ENCODE results near the gene OR5I1. TPM values are rescaled to one million over a fixed set of nuclear protein-coding genes. Genes with fewer than 3 reads are reported as not detected.

The OR5I1 gene
- total and polyA plus RNA-seq, 11 donors: not detected

- H3K27me3 ChIP-seq: no peaks in the 10 kb centered on the region
- DNase-seq (no peak), ATAC-seq (no peak)
- intact Hi-C loops (cut with DNase I): no loop called here
- TF ChIP-seq, protein P1, sequence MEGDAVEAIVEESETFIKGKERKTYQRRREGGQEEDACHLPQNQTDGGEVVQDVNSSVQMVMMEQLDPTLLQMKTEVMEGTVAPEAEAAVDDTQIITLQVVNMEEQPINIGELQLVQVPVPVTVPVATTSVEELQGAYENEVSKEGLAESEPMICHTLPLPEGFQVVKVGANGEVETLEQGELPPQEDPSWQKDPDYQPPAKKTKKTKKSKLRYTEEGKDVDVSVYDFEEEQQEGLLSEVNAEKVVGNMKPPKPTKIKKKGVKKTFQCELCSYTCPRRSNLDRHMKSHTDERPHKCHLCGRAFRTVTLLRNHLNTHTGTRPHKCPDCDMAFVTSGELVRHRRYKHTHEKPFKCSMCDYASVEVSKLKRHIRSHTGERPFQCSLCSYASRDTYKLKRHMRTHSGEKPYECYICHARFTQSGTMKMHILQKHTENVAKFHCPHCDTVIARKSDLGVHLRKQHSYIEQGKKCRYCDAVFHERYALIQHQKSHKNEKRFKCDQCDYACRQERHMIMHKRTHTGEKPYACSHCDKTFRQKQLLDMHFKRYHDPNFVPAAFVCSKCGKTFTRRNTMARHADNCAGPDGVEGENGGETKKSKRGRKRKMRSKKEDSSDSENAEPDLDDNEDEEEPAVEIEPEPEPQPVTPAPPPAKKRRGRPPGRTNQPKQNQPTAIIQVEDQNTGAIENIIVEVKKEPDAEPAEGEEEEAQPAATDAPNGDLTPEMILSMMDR (IDR thresholded peaks at IDR 0.05): no peak
- no peak for TF ChIP-seq POLR2A (IDR thresholded peaks at IDR 0.05)
- no peaks in the 10 kb centered on the region for H3K9me3 ChIP-seq
- no peaks in the 10 kb centered on the region for H3K4me1 ChIP-seq
- H3K36me3 ChIP-seq: no peaks in the 10 kb centered on the region
- no peak overlapping the region for H3K4me3 ChIP-seq
- WGBS, 4 donors: 59 to 73% (median 60%) methylated on average over 2 of the region's 2 CpGs
- no peak overlapping the region for H3K27ac ChIP-seq
Measured at GRCh38 chr11:55966391-55966790, 30.2 kb upstream of the OR5I1 start.

DNA sequence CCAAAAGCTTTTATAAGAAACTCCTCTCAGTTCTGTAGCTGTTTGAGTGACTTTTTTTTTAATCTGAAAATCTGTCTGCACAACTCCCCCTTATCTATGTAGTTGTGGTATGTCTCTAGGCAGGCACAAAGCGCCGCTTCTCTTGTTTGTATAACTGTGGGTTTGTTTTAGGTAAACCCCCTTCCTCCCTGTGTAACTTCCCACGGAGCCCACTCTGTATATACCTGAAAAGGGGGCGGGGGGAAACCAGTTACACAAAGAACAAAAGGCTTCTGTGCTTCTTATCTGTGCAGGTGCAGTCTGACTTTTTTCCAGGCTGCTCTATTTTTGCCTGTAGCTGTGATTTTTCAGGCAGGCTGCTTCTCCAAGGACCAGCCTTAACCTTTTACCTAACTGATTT lies 20.3 kb upstream of the OR5I1 start:
- DNase-seq (no peak), ATAC-seq (no peak)
- Histone ChIP-seq H3K27me3 (no peaks in the 10 kb centered on the region), H3K4me1 (no peaks in the 10 kb centered on the region), H3K27ac (no peak overlapping the region), H3K36me3 (no peaks in the 10 kb centered on the region), H3K4me3 (no peak overlapping the region), H3K9me3 (no peaks in the 10 kb centered on the region)
- intact Hi-C loops (cut with DNase I): no loop called here
- WGBS, 4 donors: 63 to 73% (median 67%) methylated on average over 4 of the region's 4 CpGs
- TF ChIP-seq, protein P1 (IDR thresholded peaks at IDR 0.05): no peak
- TF ChIP-seq POLR2A (IDR thresholded peaks at IDR 0.05): no peak

DNA sequence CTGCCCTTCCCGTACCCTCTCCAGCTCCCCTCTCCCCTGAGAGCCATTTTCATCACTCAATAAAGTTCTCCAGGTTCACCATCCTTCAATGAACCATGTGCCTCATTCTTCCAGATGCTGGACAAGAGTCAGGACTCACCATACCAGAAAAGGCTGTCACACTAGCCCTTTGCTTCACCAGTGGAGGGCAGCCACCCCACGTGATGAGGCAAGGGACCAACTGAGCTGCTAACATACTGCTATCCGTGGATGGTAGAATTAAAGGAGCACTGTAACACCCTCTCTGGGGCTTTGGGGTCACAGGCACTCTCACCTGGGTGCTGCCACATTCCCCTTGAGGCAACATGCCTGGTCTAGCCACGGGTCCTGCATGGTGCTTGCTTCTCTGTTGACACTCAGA lies 13.1 kb upstream of the OR5I1 start:
- H3K36me3 ChIP-seq: no peaks in the 10 kb centered on the region
- TF ChIP-seq, protein P1 (IDR thresholded peaks at IDR 0.05): no peak
- no peak for TF ChIP-seq POLR2A (IDR thresholded peaks at IDR 0.05)
- no peaks in the 10 kb centered on the region for H3K4me1 ChIP-seq
- intact Hi-C loops (cut with DNase I): loop anchor here in 6 of 10 donors (5.0 to 10.0 kb wide), 2 partner anchors 833 to 835 kb away; no protein-coding TSS in a partner anchor
- 45 to 57% (median 51%) methylated on average over 4 of the region's 4 CpGs for WGBS, 4 donors
- H3K4me3 ChIP-seq: no peak overlapping the region
- no peak for ATAC-seq
- no peak for DNase-seq
- H3K27ac ChIP-seq: no peak overlapping the region
- no peaks in the 10 kb centered on the region for H3K9me3 ChIP-seq
- no peaks in the 10 kb centered on the region for H3K27me3 ChIP-seq

DNA sequence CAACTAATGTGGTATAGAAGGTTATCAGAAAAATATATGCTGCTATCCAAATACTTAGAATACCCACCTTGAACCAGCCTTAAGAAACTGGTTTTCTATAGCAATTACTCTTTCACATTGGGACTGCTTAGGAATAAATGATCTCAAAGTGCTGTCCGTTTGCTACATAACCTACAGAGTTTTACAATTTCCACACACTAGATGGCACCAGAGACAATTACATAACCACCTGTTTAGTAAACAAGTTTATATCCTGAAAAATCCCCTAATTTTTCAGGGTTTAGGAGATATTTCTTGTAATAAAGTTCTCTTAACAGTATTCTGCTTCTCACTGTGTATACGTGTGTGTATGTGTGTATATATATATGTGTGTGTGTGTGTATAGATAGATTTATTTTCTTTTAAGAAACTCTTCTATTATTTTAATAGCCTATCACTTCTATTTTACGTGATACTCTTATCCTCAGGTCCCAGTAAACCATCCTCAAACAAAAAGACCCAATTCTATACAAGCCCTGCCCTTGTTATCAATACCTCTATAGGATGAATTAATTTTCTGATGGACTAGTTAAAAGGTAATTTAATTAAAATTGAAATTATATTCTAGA lies 6.7 kb upstream of the OR5I1 start:
- Histone ChIP-seq H3K4me1 (no peaks in the 10 kb centered on the region), H3K36me3 (no peaks in the 10 kb centered on the region), H3K9me3 (no peaks in the 10 kb centered on the region), H3K27ac (no peak overlapping the region), H3K4me3 (no peak overlapping the region), H3K27me3 (no peaks in the 10 kb centered on the region)
- ATAC-seq (no peak), DNase-seq (no peak)
- intact Hi-C loops (cut with DNase I): loop anchor here in 7 of 10 donors (5.0 to 10.0 kb wide), 2 partner anchors 839 to 842 kb away; no protein-coding TSS in a partner anchor
- WGBS, 4 donors: 1 to 12% (median 2%) methylated on average over 3 of the region's 3 CpGs
- TF ChIP-seq POLR2A (IDR thresholded peaks at IDR 0.05): no peak
- TF ChIP-seq, protein P1 (IDR thresholded peaks at IDR 0.05): peak in 10 of 12 donors; percentile 14 to 53 (median 34)
